Thymus (tissue), 11 donors: ENCODE data around the gene KRTAP5-4. TPM values are rescaled to one million over a fixed set of nuclear protein-coding genes. Genes with fewer than 3 reads are reported as not detected.
"Not testable (repeated sequence)": the region's sequence is repeated elsewhere in the genome, so short reads cannot be mapped to it uniquely, and the experiment has no call there.

ENCODE experiments used
- DNase-seq, 9 donors: peaks; one replicate each; pipeline ENCODE4 v3.0.0-alpha.2; 2013; ENCODE audit warnings: low spot score in 9 of 9, low read depth in 6 of 9, missing footprints in 1 of 9
- H3K27ac ChIP-seq, 2 donors: one replicate each; pipeline ENCODE4 v1.5.1; 2013; ENCODE audit warnings: control low read depth in 1 of 2, low read depth in 1 of 2, low read length in 1 of 2, mild to moderate bottlenecking in 1 of 2, moderate library complexity in 1 of 2
- H3K27me3 ChIP-seq, 2 donors: one replicate each; pipeline ENCODE4 v1.5.1; 2013; ENCODE audit warnings: low read length in 1 of 2; ENCODE audit not compliant: control insufficient read depth in 2 of 2, insufficient read depth in 1 of 2
- H3K36me3 ChIP-seq, 2 donors: one replicate each; pipeline ENCODE4 v1.5.1; 2013; ENCODE audit warnings: low read length in 1 of 2, mild to moderate bottlenecking in 1 of 2, moderate library complexity in 1 of 2; ENCODE audit not compliant: control insufficient read depth in 2 of 2, insufficient read depth in 2 of 2
- H3K4me1 ChIP-seq, 2 donors: one replicate each; pipeline ENCODE4 v1.5.1; 2013; ENCODE audit warnings: low read length in 2 of 2; ENCODE audit not compliant: control insufficient read depth in 2 of 2, insufficient read depth in 2 of 2
- H3K4me3 ChIP-seq, 2 donors: one replicate each; pipeline ENCODE4 v1.5.1; 2013; ENCODE audit warnings: low read length in 2 of 2, control low read depth in 1 of 2, mild to moderate bottlenecking in 1 of 2
- H3K9me3 ChIP-seq, 2 donors: one replicate each; pipeline ENCODE4 v1.5.1; 2013; ENCODE audit warnings: low read length in 1 of 2, mild to moderate bottlenecking in 1 of 2; ENCODE audit not compliant: control insufficient read depth in 2 of 2, insufficient read depth in 1 of 2
- WGBS: extraction: QIAGEN DNeasy Blood & Tissue Kit; methylation state at CpG from one replicate; pipeline ENCODE4 v1.1.7; 2013; 5-methylcytosine and 5-hydroxymethylcytosine counted together
- polyA plus RNA-seq: library from polyadenylated mRNA; stranded (reverse); fragments of 200-250 nt; gene quantifications from one replicate; pipeline ENCODE4 v1.2.3, GENCODE V29; 2013
- total RNA-seq: library from RNA; stranded (reverse); fragments of 120-200 nt; gene quantifications from one replicate; pipeline ENCODE4 v1.2.4, GENCODE V29; 2013
- donor health status: healthy.

KRTAP5-4 gene
- total and polyA plus RNA-seq, 2 donors: not detected

DNA sequence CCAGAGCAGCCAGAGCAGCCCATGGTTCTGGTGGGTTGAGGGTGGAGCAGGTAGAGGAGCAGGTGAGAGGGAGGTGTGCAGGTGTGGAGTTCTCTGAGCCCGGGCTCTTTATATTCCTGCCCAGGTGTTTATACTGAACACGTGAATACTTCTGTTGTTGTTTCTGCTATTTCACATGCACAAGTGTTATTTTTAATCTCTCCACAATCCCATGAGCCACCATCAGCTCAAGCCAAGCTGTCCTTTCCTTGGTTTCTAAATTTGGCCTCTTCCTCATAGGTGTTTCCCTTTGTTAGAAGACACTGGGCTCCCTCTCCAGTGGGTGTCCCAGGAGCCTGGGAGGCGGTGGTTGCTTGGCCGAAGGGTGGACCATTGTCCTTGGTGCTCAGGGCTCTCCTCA is 13.6 kb downstream of the KRTAP5-4 start, which contains the start of gene KRTAP5-3:
KRTAP5-3 (minus strand) TSS at position 101 of the 400 bp plus-strand sequence; CDS start at position 23, 78 bp downstream.
- Histone ChIP-seq H3K36me3 (no peaks in the 10 kb centered on the region), H3K27ac (no peak within 1 kb of the TSS), H3K4me3 (no peak within 1 kb of the TSS), H3K9me3 (no peaks in the 10 kb centered on the region), H3K27me3 (peaks cover 0 to 25% of the 10 kb centered on the region in 2 donors), H3K4me1 (no peaks in the 10 kb centered on the region)
- DNase-seq: no peak
- 86% methylated on average over 4 of the region's 4 CpGs for WGBS

DNA sequence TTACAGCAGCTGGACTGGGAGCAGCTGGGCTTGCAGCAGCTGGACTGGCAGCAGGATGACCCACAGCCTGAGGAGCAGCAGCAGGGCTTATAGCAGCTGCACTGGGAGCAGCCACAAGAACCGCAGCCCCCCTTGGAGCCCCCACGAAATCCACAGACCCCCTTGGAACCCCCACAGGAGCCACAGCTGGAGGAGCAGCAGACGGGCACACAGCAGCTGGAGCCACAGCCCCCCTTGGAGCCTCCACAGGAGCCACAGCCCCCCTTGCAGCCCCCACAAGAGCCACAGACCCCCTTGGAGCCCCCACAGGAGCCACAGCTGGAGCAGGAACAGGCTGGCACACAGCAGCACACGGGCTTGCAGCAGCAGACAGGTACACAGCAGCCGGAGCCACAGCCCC is 14.0 kb downstream of the KRTAP5-4 start:
- not testable (repeated sequence) for H3K4me3 ChIP-seq, DNase-seq, H3K9me3 ChIP-seq, H3K4me1 ChIP-seq, H3K36me3 ChIP-seq, H3K27ac ChIP-seq
- WGBS: 55% methylated on average over 5 of the region's 5 CpGs
- H3K27me3 ChIP-seq: peaks cover 0 to 25% of the 10 kb centered on the region in 2 donors

DNA sequence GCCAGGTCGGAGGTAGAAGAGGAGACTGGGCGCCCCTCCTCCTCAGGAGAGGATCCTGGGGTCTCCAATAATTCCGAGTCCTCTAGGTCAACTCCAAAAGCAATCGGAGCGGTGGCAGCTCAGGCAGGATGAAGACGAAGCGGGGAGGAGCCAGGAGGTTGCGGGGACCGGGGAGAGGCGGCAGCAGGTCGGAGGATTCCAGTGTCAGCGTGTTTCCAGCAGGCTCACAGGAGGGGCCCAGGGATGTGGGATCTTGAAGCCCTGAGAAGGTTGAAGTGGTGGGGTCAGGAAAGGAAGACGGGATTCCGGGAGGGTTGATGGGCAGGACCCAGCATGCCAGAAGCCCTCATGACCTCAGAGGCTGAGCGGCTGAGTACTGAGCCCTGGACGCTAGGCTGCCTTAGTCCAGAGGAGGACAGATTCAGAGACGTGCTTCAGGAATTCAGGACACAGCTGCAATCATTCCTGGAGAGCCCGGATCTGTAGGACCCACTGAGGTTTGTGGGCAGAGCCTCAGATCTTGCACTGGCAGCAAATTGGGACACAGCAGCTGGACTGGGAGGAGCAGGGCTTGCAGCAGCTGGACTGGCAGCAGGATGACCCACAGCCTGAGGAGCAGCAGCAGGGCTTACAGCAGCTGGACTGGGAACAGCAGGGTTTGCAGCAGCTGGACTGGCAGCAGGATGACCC is 14.6 kb downstream of the KRTAP5-4 start:
- not testable (repeated sequence) for H3K36me3 ChIP-seq, H3K4me1 ChIP-seq
- WGBS: 60% methylated on average over 18 of the region's 18 CpGs

DNA sequence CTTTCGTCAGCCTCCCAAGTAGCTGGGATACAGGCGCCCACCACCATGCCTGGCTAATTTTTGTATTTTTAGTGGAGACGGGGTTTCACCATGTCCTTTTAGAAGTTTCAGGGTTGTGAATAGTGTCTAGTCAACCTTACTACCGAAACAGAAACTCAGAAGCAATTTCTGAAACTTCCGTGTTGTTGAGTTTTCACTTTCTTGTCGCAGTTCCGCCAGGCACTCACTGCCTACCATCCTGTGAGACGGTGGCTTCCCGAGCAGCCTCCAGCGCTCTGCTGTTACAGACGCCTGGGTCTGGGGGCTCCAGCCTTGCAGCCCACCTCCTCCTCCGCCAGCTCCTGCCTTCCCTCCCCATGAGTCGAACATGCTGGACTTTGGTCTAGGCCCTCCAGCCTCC is 16.0 kb downstream of the KRTAP5-4 start:
- peaks cover 0 to 25% of the 10 kb centered on the region in 2 donors for H3K27me3 ChIP-seq
- H3K9me3 ChIP-seq, H3K4me3 ChIP-seq, DNase-seq, H3K4me1 ChIP-seq, H3K36me3 ChIP-seq, H3K27ac ChIP-seq: not testable (repeated sequence)
- 90% methylated on average over 13 of the region's 13 CpGs for whole genome bisulfite sequencing

More for the DNA sequence above, 14.6 kb downstream of the KRTAP5-4 start:
- not testable (repeated sequence) for H3K27ac ChIP-seq, H3K9me3 ChIP-seq, DNase-seq, H3K4me3 ChIP-seq
- peaks cover 0 to 25% of the 10 kb centered on the region in 2 donors for H3K27me3 ChIP-seq

DNA sequence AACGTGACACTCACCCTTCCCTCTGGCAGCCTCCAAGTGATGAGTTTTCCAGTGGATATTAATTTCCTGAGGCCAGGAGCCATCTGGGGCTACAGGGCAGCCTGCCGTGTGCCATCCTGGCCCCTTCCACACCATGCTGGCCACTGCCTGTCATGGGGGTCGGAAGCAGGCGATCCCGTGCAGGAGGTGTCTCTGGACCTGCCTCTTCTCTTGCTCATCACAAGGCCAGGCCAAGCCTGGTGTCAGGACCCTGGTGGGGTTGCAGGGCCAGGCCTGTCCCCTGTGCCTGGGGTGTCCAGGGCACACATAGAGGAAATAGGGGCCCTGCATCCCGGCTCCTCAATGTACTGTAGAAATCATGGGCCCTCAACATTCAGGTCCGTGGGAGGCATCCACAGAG is 17.2 kb downstream of the KRTAP5-4 start:
- H3K4me1 ChIP-seq: no peaks in the 10 kb centered on the region
- H3K27me3 ChIP-seq: peaks cover 0 to 25% of the 10 kb centered on the region in 2 donors

DNA sequence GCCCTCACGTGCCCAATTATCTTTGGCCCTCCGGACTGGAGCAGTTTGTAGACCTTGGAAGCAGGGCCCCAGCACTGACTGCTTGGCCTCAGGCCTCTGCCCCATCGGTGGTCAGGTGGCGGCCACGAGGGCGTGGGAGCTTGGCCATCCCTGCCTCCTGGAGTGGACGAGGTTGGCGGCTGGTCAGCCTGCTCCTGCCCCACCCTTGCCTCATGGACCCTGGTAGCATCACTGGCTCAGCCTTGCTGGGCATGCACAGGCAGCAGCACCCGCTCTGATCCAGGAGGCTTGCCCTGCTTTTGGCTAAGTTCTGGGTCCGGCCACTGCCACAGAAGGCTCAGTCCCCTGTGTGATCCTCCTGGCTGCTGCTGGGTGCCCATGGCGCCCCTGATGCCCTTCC is 17.8 kb downstream of the KRTAP5-4 start:
- no peak overlapping the region for H3K27ac ChIP-seq
- peaks cover 0 to 25% of the 10 kb centered on the region in 2 donors for H3K27me3 ChIP-seq
- WGBS: 96% methylated on average over 11 of the region's 11 CpGs
- DNase-seq: no peak
- H3K36me3 ChIP-seq: no peaks in the 10 kb centered on the region
- H3K4me3 ChIP-seq: no peak overlapping the region
- no peaks in the 10 kb centered on the region for H3K4me1 ChIP-seq
- no peaks in the 10 kb centered on the region for H3K9me3 ChIP-seq

More for the DNA sequence above, 17.2 kb downstream of the KRTAP5-4 start:
- Histone ChIP-seq H3K4me3 (no peak overlapping the region), H3K36me3 (no peaks in the 10 kb centered on the region), H3K9me3 (no peaks in the 10 kb centered on the region), H3K27ac (no peak overlapping the region)
- no peak for DNase-seq
- 94% methylated on average over 7 of the region's 7 CpGs for WGBS

DNA sequence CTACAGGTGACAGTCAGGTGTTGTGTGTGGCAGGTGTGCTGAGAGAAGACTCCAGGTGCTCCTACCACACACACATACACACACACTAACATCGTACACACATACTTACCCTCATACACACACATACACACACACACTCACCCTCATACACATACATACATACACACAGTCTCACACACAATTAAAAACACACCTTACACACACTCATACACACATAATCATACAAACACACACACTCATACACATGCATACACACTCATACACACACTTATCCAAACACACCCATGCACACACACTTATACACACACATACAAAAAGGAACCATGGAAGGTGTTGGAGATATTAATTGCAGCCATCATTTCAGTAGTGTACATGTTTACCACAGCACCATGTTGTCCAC is 18.3 kb downstream of the KRTAP5-4 start:
- Histone ChIP-seq H3K9me3 (no peaks in the 10 kb centered on the region), H3K27ac (no peak overlapping the region), H3K4me3 (no peak overlapping the region), H3K27me3 (peaks cover 0 to 25% of the 10 kb centered on the region in 2 donors), H3K4me1 (no peaks in the 10 kb centered on the region), H3K36me3 (no peaks in the 10 kb centered on the region)
- no peak for DNase-seq
- 94% methylated on average over 1 of the region's 1 CpG for WGBS

DNA sequence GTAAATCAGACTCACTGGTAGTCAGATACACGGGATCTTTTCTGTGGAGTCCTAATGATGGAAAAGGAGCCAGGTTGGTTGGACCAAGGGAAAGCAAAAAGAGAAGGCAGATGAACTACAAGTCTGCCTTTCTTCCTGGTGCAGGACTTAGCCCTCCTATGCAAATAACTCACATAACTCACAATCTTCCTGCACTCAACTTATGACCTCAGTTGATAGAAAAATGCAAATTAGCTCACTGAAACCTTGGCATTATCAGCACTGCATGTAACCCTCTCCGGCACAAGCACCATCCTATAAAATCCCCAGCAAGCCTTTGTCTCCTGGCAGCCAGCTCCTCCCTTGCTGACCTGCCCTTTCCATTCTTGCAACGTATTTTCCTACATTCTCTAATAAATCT is 20.3 kb downstream of the KRTAP5-4 start:
- 84% methylated on average over 3 of the region's 3 CpGs for WGBS

DNA sequence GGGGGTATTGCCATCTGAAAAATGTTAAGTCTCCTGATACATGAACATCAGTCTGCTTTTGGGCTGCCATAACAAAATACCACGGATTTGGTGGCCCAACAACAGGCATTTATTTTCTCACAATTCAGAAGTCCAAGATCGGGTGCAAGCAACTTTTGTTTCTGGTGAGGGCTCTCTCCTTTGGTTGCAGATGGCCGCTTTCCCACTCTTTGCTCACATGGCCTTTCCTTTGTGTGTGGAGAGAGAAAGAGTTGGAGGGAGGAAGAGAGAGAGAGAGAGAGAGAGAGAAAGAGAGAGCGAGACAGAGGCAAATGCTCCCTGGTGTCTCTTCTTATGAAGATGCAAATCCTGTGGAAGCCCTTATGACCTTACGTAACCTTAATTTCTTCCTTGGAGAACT is 21.3 kb downstream of the KRTAP5-4 start:
- no peak overlapping the region for H3K4me3 ChIP-seq
- H3K36me3 ChIP-seq: no peaks in the 10 kb centered on the region
- no peaks in the 10 kb centered on the region for H3K9me3 ChIP-seq
- H3K27ac ChIP-seq: no peak overlapping the region
- 79% methylated on average over 5 of the region's 5 CpGs for whole genome bisulfite sequencing
- no peak for DNase-seq
- H3K27me3 ChIP-seq: peaks cover 0 to 25% of the 10 kb centered on the region in 2 donors
- no peaks in the 10 kb centered on the region for H3K4me1 ChIP-seq

More for the DNA sequence above, 20.3 kb downstream of the KRTAP5-4 start:
- H3K27me3 ChIP-seq: peaks cover 0 to 23% of the 10 kb centered on the region in 2 donors
- H3K4me3 ChIP-seq, H3K4me1 ChIP-seq, H3K27ac ChIP-seq, H3K9me3 ChIP-seq, H3K36me3 ChIP-seq, DNase-seq: not testable (repeated sequence)
